Measurements from ENCODE around the gene CCDC198. TPM values are rescaled to one million over a fixed set of nuclear protein-coding genes. Genes with fewer than 3 reads are reported as not detected.

Gene CCDC198
- total and polyA plus RNA-seq, 2 donors (not counting 3 experiments of a cell fraction or from before 2014, with no cell fraction given), result not detected

DNA sequence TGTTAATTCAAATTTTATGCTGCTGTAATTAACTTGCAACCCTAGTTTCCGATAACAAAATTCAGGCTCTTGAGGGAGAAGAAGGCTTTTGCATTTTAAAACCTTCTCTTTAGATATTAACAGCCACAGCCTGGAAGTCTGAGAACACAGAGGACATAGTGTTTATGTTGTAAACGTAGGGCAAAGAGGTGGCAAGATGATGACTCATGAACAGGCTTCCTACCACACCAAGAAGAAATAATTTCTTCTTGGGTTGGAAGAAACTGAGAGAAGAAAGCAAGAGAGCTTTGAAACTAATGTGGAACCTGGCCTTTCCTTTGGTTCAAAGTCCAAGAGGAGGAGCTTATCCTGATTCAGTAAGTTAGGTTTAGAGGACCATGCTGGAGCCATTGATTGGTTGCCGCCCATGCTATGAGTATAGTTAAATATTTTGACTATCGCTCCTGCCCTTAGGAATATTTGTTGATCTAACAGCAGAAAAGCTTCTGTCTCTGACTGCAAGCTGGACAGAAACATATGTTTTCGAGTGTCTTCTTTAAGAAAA lies 31.8 kb downstream of the CCDC198 start:
- Histone ChIP-seq H3K4me2 (ENCODE audit: insufficient read depth, low read length) (no peak overlapping the region), H3K79me2 (ENCODE audit: control insufficient read depth, insufficient read depth, low read length) (no peaks in the 10 kb centered on the region), H3K4me3 (replicated peaks in 1 of 3; ENCODE audit: insufficient read depth in 1 of 3, low read depth in 1 of 3, low read length in 3 of 3) (no peak overlapping the region), H4K20me1 (replicated peaks; ENCODE audit: control insufficient read depth, extremely low read depth, insufficient read depth, low read length) (no peaks in the 10 kb centered on the region), H3K9me1 (replicated peaks; ENCODE audit: control insufficient read depth, extremely low read depth, insufficient read depth, low read length) (no peaks in the 10 kb centered on the region), H3K27ac (ENCODE audit: insufficient read depth, low read depth, low read length) (no peak overlapping the region), H3K27me3 (ENCODE audit: control insufficient read depth in 2 of 2, insufficient read depth in 2 of 2, low read length in 2 of 2) (no peaks in the 10 kb centered on the region), H3K9ac (replicated peaks; ENCODE audit: extremely low read depth, insufficient read depth, low read length) (no peak overlapping the region), H2AFZ (ENCODE audit: low read depth, low read length) (no peak overlapping the region), H3K36me3 (ENCODE audit: control insufficient read depth in 2 of 2, extremely low read depth in 1 of 2, insufficient read depth in 2 of 2, low read length in 2 of 2) (no peaks in the 10 kb centered on the region), H3K9me3 (replicated peaks; ENCODE audit: control insufficient read depth, insufficient read depth, low read length) (no peaks in the 10 kb centered on the region), H3K4me1 (ENCODE audit: control insufficient read depth, extremely low read depth, insufficient read depth, low read length) (no peaks in the 10 kb centered on the region)
- DNase-seq (ENCODE audit: low read depth, low spot score) (no peak), FAIRE-seq (no peak)
- peak; percentile 1 for TF ChIP-seq JUN (IDR thresholded peaks at IDR 0.05; ENCODE audit: borderline replicate concordance, insufficient read depth, insufficient read length, low read depth)
- TF ChIP-seq MYC (IDR thresholded peaks at IDR 0.05; ENCODE audit: low read depth, low read length), result no peak
- BruUV-seq (replicated peaks), result no TSS peak
- intact Hi-C loops (cut with micrococcal nuclease), result no loop called here
- ChIA-PET CTCF (no interaction called here), POLR2A (no interaction called here)
- dilution Hi-C loops (cut with MboI; ENCODE audit: extremely low pct_ligation_motif_present, low sequenced_read_pairs), result no loop called here

DNA sequence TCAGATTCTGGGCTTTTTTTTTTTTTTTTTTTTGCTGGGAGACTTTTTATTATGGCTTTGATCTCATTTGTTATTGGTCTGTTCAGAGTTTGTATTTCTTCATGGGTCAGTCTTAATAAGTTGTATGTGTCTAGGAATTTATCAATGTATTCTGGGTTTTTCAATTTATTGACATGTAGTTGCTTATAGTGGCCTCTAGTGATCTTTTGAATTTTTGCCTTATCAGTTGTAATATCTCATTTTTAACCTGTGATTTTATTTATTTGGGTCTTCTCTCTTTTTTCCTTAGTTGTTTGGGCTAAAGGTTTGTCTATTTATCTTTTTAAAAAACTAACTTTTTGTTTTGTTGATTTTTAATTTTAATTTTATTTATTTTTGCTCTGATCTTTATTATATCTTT lies 57.7 kb downstream of the CCDC198 start:
- H3K4me1 ChIP-seq (ENCODE audit: control insufficient read depth, extremely low read depth, insufficient read depth, low read length), result no peaks in the 10 kb centered on the region
- BruUV-seq (replicated peaks), result no TSS peak
- DNase-seq (ENCODE audit: low read depth, low spot score) (no peak), FAIRE-seq (no peak)
- H3K27me3 ChIP-seq (ENCODE audit: control insufficient read depth in 2 of 2, insufficient read depth in 2 of 2, low read length in 2 of 2), result peaks cover 0 to 6% of the 10 kb centered on the region in 2 experiments
- TF ChIP-seq, protein P1, sequence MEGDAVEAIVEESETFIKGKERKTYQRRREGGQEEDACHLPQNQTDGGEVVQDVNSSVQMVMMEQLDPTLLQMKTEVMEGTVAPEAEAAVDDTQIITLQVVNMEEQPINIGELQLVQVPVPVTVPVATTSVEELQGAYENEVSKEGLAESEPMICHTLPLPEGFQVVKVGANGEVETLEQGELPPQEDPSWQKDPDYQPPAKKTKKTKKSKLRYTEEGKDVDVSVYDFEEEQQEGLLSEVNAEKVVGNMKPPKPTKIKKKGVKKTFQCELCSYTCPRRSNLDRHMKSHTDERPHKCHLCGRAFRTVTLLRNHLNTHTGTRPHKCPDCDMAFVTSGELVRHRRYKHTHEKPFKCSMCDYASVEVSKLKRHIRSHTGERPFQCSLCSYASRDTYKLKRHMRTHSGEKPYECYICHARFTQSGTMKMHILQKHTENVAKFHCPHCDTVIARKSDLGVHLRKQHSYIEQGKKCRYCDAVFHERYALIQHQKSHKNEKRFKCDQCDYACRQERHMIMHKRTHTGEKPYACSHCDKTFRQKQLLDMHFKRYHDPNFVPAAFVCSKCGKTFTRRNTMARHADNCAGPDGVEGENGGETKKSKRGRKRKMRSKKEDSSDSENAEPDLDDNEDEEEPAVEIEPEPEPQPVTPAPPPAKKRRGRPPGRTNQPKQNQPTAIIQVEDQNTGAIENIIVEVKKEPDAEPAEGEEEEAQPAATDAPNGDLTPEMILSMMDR (IDR thresholded peaks at IDR 0.05; ENCODE audit: extremely low read depth in 1 of 2, insufficient read depth in 1 of 2, low read depth in 1 of 2, low read length in 2 of 2), result no peak
- TF ChIP-seq POLR2A (IDR thresholded peaks at IDR 0.05; ENCODE audit: low read depth, low read length) (no peak), POLR2AphosphoS5 (IDR thresholded peaks at IDR 0.05; ENCODE audit: insufficient read depth, low read depth, low read length) (no peak), GATA2 (IDR thresholded peaks at IDR 0.05; ENCODE audit: insufficient read depth, insufficient read length, low read depth, low read length) (no peak), EZH2 (IDR thresholded peaks at IDR 0.05; ENCODE audit: borderline replicate concordance, low read depth, low read length, severe bottlenecking) (no peak), JUN (IDR thresholded peaks at IDR 0.05; ENCODE audit: borderline replicate concordance, insufficient read depth, insufficient read length, low read depth) (no peak), MYC (IDR thresholded peaks at IDR 0.05; ENCODE audit: low read depth, low read length) (no peak), FOS (IDR thresholded peaks at IDR 0.05; ENCODE audit: borderline replicate concordance, insufficient read depth, low read length) (no peak)
- TF ChIP-seq, protein P2, sequence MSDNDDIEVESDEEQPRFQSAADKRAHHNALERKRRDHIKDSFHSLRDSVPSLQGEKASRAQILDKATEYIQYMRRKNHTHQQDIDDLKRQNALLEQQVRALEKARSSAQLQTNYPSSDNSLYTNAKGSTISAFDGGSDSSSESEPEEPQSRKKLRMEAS (IDR thresholded peaks at IDR 0.05; ENCODE audit: insufficient read depth, insufficient read length), result no peak
- H3K27ac ChIP-seq (ENCODE audit: insufficient read depth, low read depth, low read length), result no peak overlapping the region
- H3K4me2 ChIP-seq (ENCODE audit: insufficient read depth, low read length), result no peak overlapping the region
- H2AFZ ChIP-seq (ENCODE audit: low read depth, low read length), result no peak overlapping the region
- H3K79me2 ChIP-seq (ENCODE audit: control insufficient read depth, insufficient read depth, low read length), result no peaks in the 10 kb centered on the region
- no peak overlapping the region for H3K4me3 ChIP-seq (replicated peaks in 1 of 3; ENCODE audit: insufficient read depth in 1 of 3, low read depth in 1 of 3, low read length in 3 of 3)
- no peak overlapping the region for H3K9ac ChIP-seq (replicated peaks; ENCODE audit: extremely low read depth, insufficient read depth, low read length)
- no peaks in the 10 kb centered on the region for H4K20me1 ChIP-seq (replicated peaks; ENCODE audit: control insufficient read depth, extremely low read depth, insufficient read depth, low read length)
- dilution Hi-C loops (cut with MboI; ENCODE audit: extremely low pct_ligation_motif_present, low sequenced_read_pairs), result no loop called here
- intact Hi-C loops (cut with micrococcal nuclease), result no loop called here
- POLR2A ChIA-PET, result no interaction called here
- H3K9me1 ChIP-seq (replicated peaks; ENCODE audit: control insufficient read depth, extremely low read depth, insufficient read depth, low read length), result no peaks in the 10 kb centered on the region
- CTCF ChIA-PET, result no interaction called here
- H3K36me3 ChIP-seq (ENCODE audit: control insufficient read depth in 2 of 2, extremely low read depth in 1 of 2, insufficient read depth in 2 of 2, low read length in 2 of 2), result no peaks in the 10 kb centered on the region
- H3K9me3 ChIP-seq (replicated peaks; ENCODE audit: control insufficient read depth, insufficient read depth, low read length), result no peaks in the 10 kb centered on the region
